Osteocyte (in vitro differentiated cells): ENCODE data around the gene AP2A1. TPM values are rescaled to one million over a fixed set of nuclear protein-coding genes. Genes with fewer than 3 reads are reported as not detected.

Experiments
- DNase-seq: peaks from one replicate; pipeline ENCODE4 v3.0.0; 2021; ENCODE audit warnings: mixed read lengths; ENCODE audit not compliant: unreplicated experiment; ENCODE audit errors: extremely low spot score
- H3K27ac Mint-ChIP-seq: one replicate; pipeline ENCODE4 v1.8.0; 2021; ENCODE audit warnings: mild to moderate bottlenecking, mixed read lengths; ENCODE audit not compliant: unreplicated experiment
- H3K27me3 Mint-ChIP-seq: one replicate; pipeline ENCODE4 v1.8.0; 2021; ENCODE audit warnings: mixed read lengths; ENCODE audit not compliant: unreplicated experiment
- H3K36me3 Mint-ChIP-seq: one replicate; pipeline ENCODE4 v1.8.0; 2021; ENCODE audit warnings: mixed read lengths; ENCODE audit not compliant: unreplicated experiment
- H3K4me1 Mint-ChIP-seq: one replicate; pipeline ENCODE4 v1.8.0; 2021; ENCODE audit warnings: mixed read lengths; ENCODE audit not compliant: unreplicated experiment
- H3K4me3 Mint-ChIP-seq: one replicate; pipeline ENCODE4 v1.8.0; 2021; ENCODE audit warnings: mild to moderate bottlenecking, moderate library complexity, mixed read lengths; ENCODE audit not compliant: unreplicated experiment
- H3K9me3 Mint-ChIP-seq: one replicate; pipeline ENCODE4 v1.8.0; 2021; ENCODE audit warnings: mixed read lengths; ENCODE audit not compliant: unreplicated experiment
- total RNA-seq: library from RNA; stranded (reverse); gene quantifications from 2 replicates; pipeline ENCODE4 v1.2.1, GENCODE V29; 2021
- TF ChIP-seq, protein P1 (sequence below): fragments of 200-600 bp; sonication (generic); IDR thresholded peaks from 2 replicates; pipeline ENCODE4 v1.5.0; 2021; ENCODE audit warnings: antibody characterized with exemption, mild to moderate bottlenecking, moderate library complexity

AP2A1 gene
- total RNA-seq, 1 donor from 2014 or later = 133 TPM

DNA sequence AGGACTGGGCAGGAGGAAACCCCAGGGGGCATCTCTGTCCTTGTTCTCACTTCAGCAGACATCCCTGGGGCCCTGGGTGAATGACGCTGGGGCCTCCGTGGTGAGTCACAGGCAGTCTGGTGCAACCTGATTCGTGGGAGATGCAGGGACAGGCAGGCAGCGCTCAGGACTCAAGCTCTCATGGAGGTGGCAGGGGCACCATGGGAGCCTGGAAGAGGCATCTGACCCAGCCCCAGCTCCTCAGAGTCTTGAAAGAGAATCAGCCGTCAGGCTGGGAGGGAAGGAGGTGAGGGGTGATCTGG lies 70.2 kb downstream of the AP2A1 start:
- no peak for DNase-seq
- no peaks in the 10 kb centered on the region for H3K9me3 Mint-ChIP-seq
- peaks cover 51% of the 10 kb centered on the region for H3K36me3 Mint-ChIP-seq
- TF ChIP-seq, protein P1, sequence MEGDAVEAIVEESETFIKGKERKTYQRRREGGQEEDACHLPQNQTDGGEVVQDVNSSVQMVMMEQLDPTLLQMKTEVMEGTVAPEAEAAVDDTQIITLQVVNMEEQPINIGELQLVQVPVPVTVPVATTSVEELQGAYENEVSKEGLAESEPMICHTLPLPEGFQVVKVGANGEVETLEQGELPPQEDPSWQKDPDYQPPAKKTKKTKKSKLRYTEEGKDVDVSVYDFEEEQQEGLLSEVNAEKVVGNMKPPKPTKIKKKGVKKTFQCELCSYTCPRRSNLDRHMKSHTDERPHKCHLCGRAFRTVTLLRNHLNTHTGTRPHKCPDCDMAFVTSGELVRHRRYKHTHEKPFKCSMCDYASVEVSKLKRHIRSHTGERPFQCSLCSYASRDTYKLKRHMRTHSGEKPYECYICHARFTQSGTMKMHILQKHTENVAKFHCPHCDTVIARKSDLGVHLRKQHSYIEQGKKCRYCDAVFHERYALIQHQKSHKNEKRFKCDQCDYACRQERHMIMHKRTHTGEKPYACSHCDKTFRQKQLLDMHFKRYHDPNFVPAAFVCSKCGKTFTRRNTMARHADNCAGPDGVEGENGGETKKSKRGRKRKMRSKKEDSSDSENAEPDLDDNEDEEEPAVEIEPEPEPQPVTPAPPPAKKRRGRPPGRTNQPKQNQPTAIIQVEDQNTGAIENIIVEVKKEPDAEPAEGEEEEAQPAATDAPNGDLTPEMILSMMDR = no peak
- no peaks in the 10 kb centered on the region for H3K27me3 Mint-ChIP-seq
- H3K4me3 Mint-ChIP-seq = no peak overlapping the region
- H3K4me1 Mint-ChIP-seq = no peaks in the 10 kb centered on the region
- H3K27ac Mint-ChIP-seq = no peak overlapping the region

DNA sequence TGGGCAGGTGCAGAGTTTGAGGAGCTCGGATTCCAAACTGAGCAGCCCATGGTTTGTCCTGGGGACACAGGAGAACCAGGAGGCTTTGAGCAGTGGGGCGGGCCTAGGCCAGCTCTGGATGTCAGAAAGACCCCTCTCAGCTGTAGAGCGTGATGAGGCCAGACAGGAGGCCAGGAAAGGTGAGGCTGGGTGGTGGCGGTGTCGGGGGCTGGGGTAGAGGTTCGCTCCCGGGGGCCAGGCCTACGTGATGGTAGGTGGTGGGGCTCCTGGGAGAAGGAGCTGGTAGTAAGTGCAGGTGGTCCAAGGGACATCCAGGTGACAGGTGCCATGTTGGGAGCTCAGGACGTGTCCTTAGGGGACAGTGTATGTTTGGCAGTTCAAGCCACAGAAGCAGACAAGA lies 70.6 kb downstream of the AP2A1 start:
- H3K4me1 Mint-ChIP-seq = no peaks in the 10 kb centered on the region
- H3K36me3 Mint-ChIP-seq = peaks cover 50% of the 10 kb centered on the region
- no peak for DNase-seq
- H3K9me3 Mint-ChIP-seq = no peaks in the 10 kb centered on the region
- TF ChIP-seq, protein P1 = no peak
- H3K27me3 Mint-ChIP-seq = no peaks in the 10 kb centered on the region
- H3K27ac Mint-ChIP-seq = no peak overlapping the region
- H3K4me3 Mint-ChIP-seq = no peak overlapping the region

DNA sequence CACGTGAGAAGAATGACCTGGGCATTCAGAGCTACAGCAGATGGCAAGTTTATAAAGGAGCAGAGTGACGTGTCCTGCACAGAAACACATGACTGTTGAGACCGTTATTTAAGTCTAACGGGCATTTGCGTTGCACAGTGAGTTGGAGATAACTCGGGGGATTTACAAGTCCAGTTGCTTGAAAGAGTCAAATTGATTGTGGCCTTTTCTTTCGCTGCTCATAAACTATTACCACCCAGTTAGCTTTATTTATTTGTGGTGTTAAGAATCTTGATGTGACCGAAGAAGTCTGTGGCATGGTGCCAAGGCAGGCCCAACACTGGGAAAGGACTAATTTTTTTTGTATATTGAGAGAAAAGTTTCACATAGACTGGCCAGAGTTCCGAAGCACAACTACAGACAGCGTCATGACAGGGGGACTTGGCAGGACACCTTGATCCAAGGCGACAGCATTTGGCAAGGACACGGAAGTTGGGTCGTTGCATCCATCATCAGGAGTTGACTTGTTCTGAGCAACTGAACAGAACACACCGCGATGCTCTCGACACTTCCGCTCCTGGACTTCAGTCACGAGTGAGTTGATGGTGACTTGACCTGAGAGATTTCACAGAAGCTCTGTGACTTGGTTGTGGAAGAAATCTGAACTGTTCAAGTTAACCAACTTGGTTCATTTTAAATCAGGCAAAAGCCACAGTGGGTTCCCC lies 72.2 kb downstream of the AP2A1 start:
- TF ChIP-seq, protein P1 = no peak
- H3K4me1 Mint-ChIP-seq = no peaks in the 10 kb centered on the region
- H3K27ac Mint-ChIP-seq = no peak overlapping the region
- no peak overlapping the region for H3K4me3 Mint-ChIP-seq
- no peaks in the 10 kb centered on the region for H3K27me3 Mint-ChIP-seq
- no peaks in the 10 kb centered on the region for H3K9me3 Mint-ChIP-seq
- peaks cover 41% of the 10 kb centered on the region for H3K36me3 Mint-ChIP-seq
- no peak for DNase-seq

DNA sequence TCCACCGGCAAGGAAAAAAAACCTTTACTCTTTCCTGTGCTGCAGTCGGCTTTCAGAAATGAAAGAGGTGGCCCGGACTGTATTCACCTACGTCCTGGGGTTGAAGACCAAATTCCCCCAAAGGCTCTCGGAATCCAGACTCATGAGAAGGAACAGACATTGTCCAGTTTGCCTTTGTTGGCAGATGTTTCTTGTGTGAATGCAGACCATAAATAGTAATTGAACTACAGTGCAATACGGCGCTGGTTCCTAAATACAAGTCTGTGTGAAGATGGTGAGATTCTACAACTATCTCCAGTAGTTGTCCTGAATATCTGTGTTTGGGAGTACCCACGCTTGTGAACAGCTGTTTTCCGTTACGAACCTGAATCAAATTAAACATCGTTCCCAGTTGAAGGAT lies 72.9 kb downstream of the AP2A1 start:
- no peak for DNase-seq
- Mint-ChIP-seq H3K4me3 (no peak overlapping the region), H3K4me1 (no peaks in the 10 kb centered on the region), H3K9me3 (no peaks in the 10 kb centered on the region), H3K36me3 (peaks cover 39% of the 10 kb centered on the region), H3K27me3 (no peaks in the 10 kb centered on the region), H3K27ac (no peak overlapping the region)
- TF ChIP-seq, protein P1 = no peak

DNA sequence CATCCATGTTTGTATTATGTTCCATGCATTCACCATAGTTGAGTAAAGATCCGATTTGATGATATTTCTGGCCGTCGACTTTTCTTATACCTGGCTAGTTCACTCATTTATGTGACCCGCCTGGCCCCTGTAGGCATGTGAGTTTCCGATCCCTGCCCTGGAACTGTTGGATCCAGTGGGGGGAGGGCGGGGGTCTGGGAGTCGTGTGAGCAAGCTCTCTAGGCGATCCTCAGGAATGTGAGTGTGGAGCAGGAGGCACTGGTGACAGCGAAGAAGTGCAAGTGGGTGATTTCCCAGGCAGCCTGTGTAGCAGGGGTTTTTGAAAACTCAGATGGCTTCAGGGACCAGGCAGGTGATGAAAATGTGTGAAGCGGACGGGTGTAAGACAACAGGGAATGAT lies 73.5 kb downstream of the AP2A1 start:
- no peak for DNase-seq
- Mint-ChIP-seq H3K36me3 (peaks cover 35% of the 10 kb centered on the region), H3K27ac (no peak overlapping the region), H3K4me1 (peaks cover 6% of the 10 kb centered on the region), H3K27me3 (no peaks in the 10 kb centered on the region), H3K4me3 (no peak overlapping the region), H3K9me3 (no peaks in the 10 kb centered on the region)
- TF ChIP-seq, protein P1 = no peak
